PC-9 (cell line): ENCODE measurements around the gene TRMT2A. TPM values are rescaled to one million over a fixed set of nuclear protein-coding genes. Genes with fewer than 3 reads are reported as not detected.

Experiments
- BruUV-seq: library from RNA; stranded (reverse); fragments of 400-500 nt; replicated peaks from 2 replicates; lab custom pipeline; 2021; lab: Mats Ljungman, UMichigan
- CTCF ChIA-PET: fragments of 300-600 bp; sonication (Branson Sonifier 250); formaldehyde crosslinking; loops from one replicate; lab custom pipeline; 2022; ENCODE audit warnings: antibody characterized with exemption; lab: Charles Lee
- POLR2A ChIA-PET: fragments of 300-600 bp; sonication (Branson Sonifier 250); formaldehyde crosslinking; loops from one replicate; lab custom pipeline; 2022; ENCODE audit warnings: antibody characterized with exemption; ENCODE audit not compliant: unreplicated experiment; lab: Charles Lee
- DNase-seq, 2 experiments: peaks; one replicate each; pipeline versions ENCODE4 v3.0.0 to v3.0.0-alpha.2; 2015 to 2022; ENCODE audit warnings: mixed read lengths in 1 of 2
- H2AFZ ChIP-seq: fragments of 200-600 bp; sonication (generic); 2 replicates; pipeline ENCODE4 v1.8.1; 2017; ENCODE audit warnings: antibody characterized with exemption
- H3F3A ChIP-seq: fragments of 200-600 bp; sonication (generic); 2 replicates; pipeline ENCODE4 v1.8.1; 2017; ENCODE audit warnings: antibody characterized with exemption, mild to moderate bottlenecking, low read depth; ENCODE audit not compliant: insufficient read depth
- H3K27ac ChIP-seq: fragments of 200-600 bp; sonication (generic); 2 replicates; pipeline ENCODE4 v1.6.1; 2016; ENCODE audit warnings: mixed run types
- H3K27me3 ChIP-seq: fragments of 200-600 bp; sonication (generic); 2 replicates; pipeline ENCODE4 v1.6.1; 2016; ENCODE audit warnings: low read depth, mixed run types; ENCODE audit not compliant: insufficient read depth
- H3K36me3 ChIP-seq: fragments of 200-600 bp; sonication (generic); 2 replicates; pipeline ENCODE4 v1.6.1; 2016; ENCODE audit warnings: low read depth, mixed run types
- H3K4me1 ChIP-seq: fragments of 200-600 bp; sonication (generic); replicated peaks from 2 replicates; pipeline ENCODE4 v1.6.1; 2016; ENCODE audit warnings: mixed run types; ENCODE audit not compliant: insufficient read depth
- H3K4me2 ChIP-seq: fragments of 200-600 bp; sonication (generic); 2 replicates; pipeline ENCODE4 v1.6.1; 2017; ENCODE audit warnings: mixed run types
- H3K4me3 ChIP-seq: fragments of 200-600 bp; sonication (generic); 2 replicates; pipeline ENCODE4 v1.6.1; 2016; ENCODE audit warnings: mixed run types
- H3K79me2 ChIP-seq: fragments of 200-600 bp; sonication (generic); 2 replicates; pipeline ENCODE4 v1.6.1; 2017; ENCODE audit warnings: low read depth, mixed run types
- H3K9me2 ChIP-seq: fragments of 200-600 bp; sonication (generic); 2 replicates; pipeline ENCODE4 v1.8.1; 2017; ENCODE audit warnings: mild to moderate bottlenecking; ENCODE audit not compliant: insufficient read depth
- H3K9me3 ChIP-seq: fragments of 200-600 bp; sonication (generic); 2 replicates; pipeline ENCODE4 v1.8.1; 2016; ENCODE audit warnings: low read depth; ENCODE audit not compliant: insufficient read depth
- H4K20me1 ChIP-seq: fragments of 200-600 bp; sonication (generic); 2 replicates; pipeline ENCODE4 v1.8.1; 2017; ENCODE audit not compliant: insufficient read depth
- EZH2 ChIP-seq: fragments of 200-600 bp; sonication (generic); IDR thresholded peaks from 2 replicates; pipeline ENCODE4 v1.8.0; 2017; ENCODE audit warnings: antibody characterized with exemption, low read depth
- intact Hi-C: fragments of 100-400 bp; cut with micrococcal nuclease; formaldehyde crosslinking; loops from one replicate; pipeline ENCODE4 v1.10.0; 2022; ENCODE audit not compliant: unreplicated experiment
- total RNA-seq: library from RNA; stranded (reverse); gene quantifications from 2 replicates; pipeline ENCODE4 v1.2.3, GENCODE V29; 2021
- TF ChIP-seq, protein P1 (sequence below): fragments of 200-600 bp; sonication (generic); conservative IDR thresholded peaks from 2 replicates; pipeline ENCODE4 v1.6.1; 2017; ENCODE audit warnings: mixed run types, antibody characterized with exemption, mild to moderate bottlenecking, moderate library complexity

Gene TRMT2A
- total RNA-seq, 1 experiment from 2014 or later = 31.5 TPM

DNA sequence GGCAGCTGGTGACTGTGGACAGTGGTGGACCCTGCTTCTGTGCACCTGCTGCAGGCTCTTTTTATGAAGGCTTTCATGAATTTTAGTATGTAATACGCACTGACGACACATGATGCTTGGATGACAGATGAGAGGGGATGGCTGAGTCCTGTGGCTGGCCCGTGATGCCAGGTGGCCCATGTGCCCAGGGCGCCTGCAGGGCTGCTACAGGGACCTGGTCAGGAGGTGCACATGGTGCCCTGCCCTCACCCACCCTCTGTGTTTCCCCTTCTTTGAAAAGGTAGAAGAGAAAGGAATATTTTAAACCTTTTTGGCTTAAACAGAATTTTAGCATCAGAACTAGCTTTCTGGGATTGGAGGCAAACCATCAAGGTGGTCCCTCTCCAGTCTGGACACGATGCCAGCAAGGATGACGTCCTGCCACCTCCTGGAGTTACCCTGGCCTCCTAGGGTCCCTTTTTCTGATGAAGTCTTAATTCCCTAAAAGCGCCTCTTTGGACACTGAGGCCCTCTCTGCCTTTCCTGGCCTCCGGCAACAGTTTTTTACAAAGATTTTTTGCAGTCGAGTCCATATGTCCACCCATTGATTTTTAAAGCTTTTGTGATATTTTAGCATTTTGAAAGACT, 6.6 kb downstream of the TRMT2A start:
- H3K4me2 ChIP-seq = no peak overlapping the region
- intact Hi-C loops = no loop called here
- no peak overlapping the region for H3K27ac ChIP-seq
- DNase-seq = no peak
- TF ChIP-seq EZH2 = no peak
- TF ChIP-seq, protein P1, sequence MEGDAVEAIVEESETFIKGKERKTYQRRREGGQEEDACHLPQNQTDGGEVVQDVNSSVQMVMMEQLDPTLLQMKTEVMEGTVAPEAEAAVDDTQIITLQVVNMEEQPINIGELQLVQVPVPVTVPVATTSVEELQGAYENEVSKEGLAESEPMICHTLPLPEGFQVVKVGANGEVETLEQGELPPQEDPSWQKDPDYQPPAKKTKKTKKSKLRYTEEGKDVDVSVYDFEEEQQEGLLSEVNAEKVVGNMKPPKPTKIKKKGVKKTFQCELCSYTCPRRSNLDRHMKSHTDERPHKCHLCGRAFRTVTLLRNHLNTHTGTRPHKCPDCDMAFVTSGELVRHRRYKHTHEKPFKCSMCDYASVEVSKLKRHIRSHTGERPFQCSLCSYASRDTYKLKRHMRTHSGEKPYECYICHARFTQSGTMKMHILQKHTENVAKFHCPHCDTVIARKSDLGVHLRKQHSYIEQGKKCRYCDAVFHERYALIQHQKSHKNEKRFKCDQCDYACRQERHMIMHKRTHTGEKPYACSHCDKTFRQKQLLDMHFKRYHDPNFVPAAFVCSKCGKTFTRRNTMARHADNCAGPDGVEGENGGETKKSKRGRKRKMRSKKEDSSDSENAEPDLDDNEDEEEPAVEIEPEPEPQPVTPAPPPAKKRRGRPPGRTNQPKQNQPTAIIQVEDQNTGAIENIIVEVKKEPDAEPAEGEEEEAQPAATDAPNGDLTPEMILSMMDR = no peak
- CTCF ChIA-PET = interaction anchor here (0.7 kb wide), 1 partner anchor 27 kb away, joined by 5 read pairs; no protein-coding TSS in a partner anchor
- POLR2A ChIA-PET = no interaction called here
- H3F3A ChIP-seq = peaks cover 24% of the 10 kb centered on the region; the same call in 1 of the 2 replicates
- H3K79me2 ChIP-seq = peaks cover 3% of the 10 kb centered on the region; the same call in 1 of the 2 replicates
- H3K27me3 ChIP-seq = no peaks in the 10 kb centered on the region
- no peaks in the 10 kb centered on the region for H3K4me1 ChIP-seq
- H3K9me2 ChIP-seq = no peaks in the 10 kb centered on the region
- H4K20me1 ChIP-seq = no peaks in the 10 kb centered on the region
- no TSS peak for BruUV-seq
- no peak overlapping the region for H3K4me3 ChIP-seq
- no peaks in the 10 kb centered on the region for H3K9me3 ChIP-seq
- no peaks in the 10 kb centered on the region for H3K36me3 ChIP-seq
- H2AFZ ChIP-seq = no peak overlapping the region

DNA sequence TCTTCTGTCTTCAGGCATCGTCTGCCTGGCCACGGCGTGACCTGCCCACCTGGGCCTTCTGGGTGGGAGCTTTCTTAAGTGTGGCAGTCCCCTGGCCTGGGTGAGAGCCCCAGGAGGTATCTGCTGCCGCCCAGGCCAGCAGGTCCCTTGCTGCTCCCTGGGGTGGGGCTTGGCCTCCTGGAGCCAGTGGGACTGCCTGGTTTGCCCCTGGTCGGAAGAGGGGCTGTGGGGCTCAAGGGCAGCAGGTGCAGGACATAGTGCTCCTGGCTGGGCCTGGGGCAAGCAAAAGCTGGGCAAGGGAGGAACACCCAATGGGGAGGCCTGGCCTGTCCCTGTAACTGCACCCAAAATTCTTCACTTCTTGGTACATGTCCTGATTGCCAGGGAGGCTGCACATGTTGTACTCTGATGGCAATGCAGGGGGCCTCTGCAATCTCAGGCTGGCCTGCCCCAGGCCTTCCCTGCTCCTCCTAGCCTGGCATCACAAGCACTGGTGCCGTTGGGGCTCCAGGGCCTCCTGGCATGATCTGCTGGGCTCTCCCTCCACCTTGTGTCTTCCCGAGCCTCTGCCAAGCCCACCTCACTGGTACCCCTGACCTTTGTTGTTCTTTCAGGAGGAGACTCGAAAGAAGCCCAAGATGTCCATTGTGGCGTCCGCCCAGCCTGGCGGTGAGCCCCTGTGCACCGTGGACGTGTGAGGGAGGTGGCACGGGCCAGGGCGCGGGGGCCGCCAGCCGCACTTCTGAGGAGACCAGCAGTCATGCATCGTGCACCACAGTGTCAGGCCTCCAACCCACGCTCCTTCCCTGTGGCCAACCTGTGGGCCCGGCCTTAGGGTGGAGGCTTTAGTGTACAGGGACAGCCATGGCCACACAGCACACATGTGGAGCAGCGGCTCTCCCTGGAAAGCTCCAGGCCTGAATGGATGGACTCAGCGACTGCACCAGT, 7.3 kb downstream of the TRMT2A start:
- intact Hi-C loops = no loop called here

DNA sequence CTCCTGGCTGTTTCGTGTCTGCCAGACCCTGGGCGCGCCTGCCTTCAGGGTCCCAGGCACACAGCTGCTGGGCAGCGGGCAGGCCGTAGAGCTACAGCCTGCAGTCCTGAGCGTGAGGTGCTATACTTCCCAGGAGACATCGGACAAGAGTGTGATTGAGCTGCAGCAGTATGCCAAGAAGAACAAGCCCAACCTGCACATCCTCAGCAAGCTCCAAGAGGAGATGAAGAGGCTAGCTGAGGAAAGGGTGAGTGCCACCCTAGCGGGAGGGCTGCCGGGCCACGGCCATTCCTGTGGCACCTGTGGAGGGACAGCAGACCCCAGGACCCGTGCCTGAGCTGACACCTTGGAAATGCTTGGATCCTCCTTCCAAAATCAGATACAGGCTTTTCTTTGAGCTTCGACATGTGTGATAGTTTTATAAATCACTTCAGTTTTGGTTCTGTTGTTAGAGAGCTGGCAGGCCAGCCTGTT, 8.2 kb downstream of the TRMT2A start:
- Histone ChIP-seq H3K27me3 (no peaks in the 10 kb centered on the region), H3K4me3 (no peak overlapping the region), H3K79me2 (no peaks in the 10 kb centered on the region), H3K4me1 (no peaks in the 10 kb centered on the region), H3K4me2 (no peak overlapping the region), H3K36me3 (no peaks in the 10 kb centered on the region), H3K27ac (no peak overlapping the region), H3K9me2 (no peaks in the 10 kb centered on the region), H3F3A (peaks cover 24% of the 10 kb centered on the region; the same call in 1 of the 2 replicates), H3K9me3 (no peaks in the 10 kb centered on the region), H4K20me1 (no peaks in the 10 kb centered on the region), H2AFZ (no peak overlapping the region)
- BruUV-seq = no TSS peak
- no peak for DNase-seq
- ChIA-PET POLR2A (no interaction called here), CTCF (no interaction called here)
- TF ChIP-seq, protein P1 = no peak
- TF ChIP-seq EZH2 = no peak
- intact Hi-C loops = no loop called here

More for the DNA sequence above, 7.3 kb downstream of the TRMT2A start:
- Histone ChIP-seq H3F3A (peaks cover 24% of the 10 kb centered on the region; the same call in 1 of the 2 replicates), H3K4me2 (no peak overlapping the region), H4K20me1 (no peaks in the 10 kb centered on the region), H3K79me2 (no peaks in the 10 kb centered on the region), H3K27me3 (no peaks in the 10 kb centered on the region), H3K27ac (no peak overlapping the region), H3K4me1 (no peaks in the 10 kb centered on the region), H3K4me3 (no peak overlapping the region), H2AFZ (no peak overlapping the region), H3K9me2 (no peaks in the 10 kb centered on the region), H3K9me3 (no peaks in the 10 kb centered on the region), H3K36me3 (no peaks in the 10 kb centered on the region)
- CTCF ChIA-PET = no interaction called here
- no TSS peak for BruUV-seq
- POLR2A ChIA-PET = no interaction called here
- no peak for DNase-seq
- TF ChIP-seq, protein P1 = no peak
- no peak for TF ChIP-seq EZH2
